ENCODE data around the gene WASF2.
"Not testable (repeated sequence)": the region's sequence is repeated elsewhere in the genome, so short reads cannot be mapped to it uniquely, and the experiment has no call there.

- not testable (repeated sequence) for TF ChIP-seq POLR2A, CTCF (IDR thresholded peaks at IDR 0.05)
Measured at GRCh38 chr1:27472098-27472497, 17.9 kb downstream of the WASF2 start.

Data from vagina (tissue), 2 donors.